Hematopoietic multipotent progenitor cell treated with erythropoietin and hydrocortisone succinate and interleukin-3 and kit ligand, for 15 days (in vitro differentiated cells): ENCODE data around the gene SHROOM4.

ENCODE experiments used
- DNase-seq: peaks from one replicate; pipeline ENCODE4 v3.0.0-alpha.2; 2015; ENCODE audit warnings: low spot score

Gene SHROOM4

GRCh38 chrX:50707955-50708699 is 105.9 kb downstream of the SHROOM4 start:
- no peak for DNase-seq

DNA sequence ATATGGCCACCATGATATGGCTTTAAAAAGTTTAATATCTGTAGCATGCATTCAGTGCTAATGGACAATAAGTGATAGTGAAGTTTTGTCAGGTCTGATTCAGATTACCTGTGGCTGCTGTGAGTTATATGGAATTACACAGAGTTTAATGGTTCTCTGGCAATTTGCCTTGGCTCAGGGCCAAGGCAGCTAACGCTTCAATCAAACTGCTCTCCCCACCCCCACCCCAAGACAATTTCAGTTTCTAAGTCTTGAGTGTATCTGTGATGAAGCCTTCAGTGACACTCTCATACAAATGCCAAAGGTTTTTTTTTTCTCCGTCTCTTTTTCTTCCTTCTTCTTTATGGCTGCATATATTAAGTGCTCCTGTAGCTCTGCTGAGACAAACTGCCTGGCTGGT is 106.6 kb downstream of the SHROOM4 start:
- DNase-seq, result no peak

DNA sequence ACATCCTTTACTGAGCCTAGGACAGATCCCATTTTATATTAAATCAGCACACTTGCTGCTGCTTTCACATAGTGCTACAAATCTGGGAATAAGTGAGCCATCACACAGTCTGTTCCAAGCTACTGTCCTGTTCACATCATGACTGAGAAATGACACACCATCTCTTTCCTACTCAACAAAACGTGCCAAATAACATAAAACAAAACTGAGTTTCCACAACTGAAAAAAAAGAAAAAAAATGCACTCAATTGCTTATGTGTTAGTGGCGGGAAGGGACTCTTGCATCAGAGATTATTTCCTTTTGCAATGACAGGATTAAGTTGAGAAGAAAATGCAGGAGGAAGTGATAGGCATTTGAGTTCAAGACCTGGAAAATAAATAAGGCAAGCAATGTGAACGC is 109.0 kb downstream of the SHROOM4 start:
- no peak for DNase-seq

- DNase-seq, result no peak
Observed at GRCh38 chrX:50704360-50704759, 109.6 kb downstream of the SHROOM4 start.

DNA sequence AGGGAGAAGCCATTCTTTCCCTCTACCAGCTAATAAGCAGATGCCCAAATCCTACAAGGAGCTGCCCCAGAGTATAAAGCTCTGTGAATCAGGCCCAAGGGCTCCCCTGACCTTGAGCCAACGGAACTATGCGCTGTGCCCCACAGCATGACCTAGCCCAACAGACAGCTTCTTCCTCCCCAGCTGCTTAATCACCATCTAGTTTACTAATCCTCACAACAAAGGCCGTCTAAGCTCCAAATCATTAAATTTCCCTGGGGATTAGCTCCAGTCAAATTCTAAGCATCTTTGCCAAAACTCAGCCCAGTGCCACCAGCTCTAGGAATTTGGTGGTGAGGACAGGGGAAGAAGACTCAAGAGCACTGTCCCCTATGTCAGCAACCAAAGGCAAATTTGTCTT is 113.1 kb downstream of the SHROOM4 start:
- DNase-seq, result no peak

- DNase-seq, result no peak
Observed at GRCh38 chrX:50698944-50699343, 115.0 kb downstream of the SHROOM4 start.

GRCh38 chrX:50697691-50698090 is 116.3 kb downstream of the SHROOM4 start:
- no peak for DNase-seq

- DNase-seq, result peak; percentile 25
Observed at GRCh38 chrX:50691820-50692219, 122.2 kb downstream of the SHROOM4 start.

GRCh38 chrX:50684871-50685270 is 129.1 kb downstream of the SHROOM4 start:
- DNase-seq, result no peak

- DNase-seq, result no peak
Observed at GRCh38 chrX:50680990-50681389, 133.0 kb downstream of the SHROOM4 start.

DNA sequence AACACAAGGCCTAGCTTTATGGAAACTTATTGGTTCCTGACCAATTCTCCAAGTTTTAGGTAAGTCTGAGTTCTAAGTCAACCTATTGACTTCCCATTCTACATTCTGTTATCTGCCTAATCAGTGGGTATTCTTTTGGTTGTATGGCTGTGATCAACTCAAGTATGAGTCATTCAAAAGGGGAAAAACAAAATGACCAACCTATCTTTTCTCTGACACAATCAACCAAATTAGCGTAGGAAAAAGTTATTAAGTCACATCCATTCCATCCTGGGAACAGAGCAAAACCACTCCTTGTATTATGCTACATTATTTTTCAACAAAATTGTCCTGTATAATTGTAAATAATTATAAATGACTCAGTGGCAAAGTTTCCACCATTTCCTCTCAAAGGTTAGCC is 136.2 kb downstream of the SHROOM4 start:
- no peak for DNase-seq

DNA sequence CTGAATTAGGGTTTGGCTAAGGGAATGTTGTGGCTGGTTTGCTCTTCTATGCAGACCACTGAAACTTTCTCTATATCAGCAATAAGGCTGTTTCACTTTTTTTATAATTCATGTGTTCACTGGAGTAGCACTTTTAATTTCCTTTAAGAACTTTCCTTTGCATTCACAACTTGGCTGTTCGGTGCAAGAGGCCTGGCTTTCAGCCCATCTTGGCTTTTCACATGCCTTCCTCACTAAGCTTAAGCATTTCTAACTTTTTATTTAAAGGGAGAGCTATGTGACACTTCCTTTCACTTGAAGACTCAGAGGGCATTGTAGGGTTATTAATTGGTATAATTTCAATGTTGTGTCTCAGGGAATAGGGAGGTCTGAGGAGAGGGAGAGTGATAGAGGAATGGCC is 142.3 kb downstream of the SHROOM4 start:
- DNase-seq, result no peak

DNA sequence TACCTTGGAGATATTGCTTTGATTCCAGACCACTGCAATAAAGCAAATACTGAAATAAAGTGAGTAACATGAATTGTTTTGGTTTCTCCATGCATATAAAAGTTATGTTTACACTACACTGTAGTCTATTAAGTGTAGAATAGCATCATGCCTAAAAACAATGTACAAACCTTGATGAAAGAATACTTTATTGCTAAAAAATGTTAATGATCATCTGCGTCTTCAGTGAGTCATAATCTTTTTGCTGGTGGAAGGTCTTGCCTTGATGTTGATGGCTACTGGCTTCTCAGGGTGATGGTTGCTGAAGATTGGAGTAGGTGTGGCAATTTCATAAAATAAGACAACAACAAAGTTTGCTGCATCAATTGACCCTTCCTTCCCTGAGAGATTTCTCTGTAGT is 145.1 kb downstream of the SHROOM4 start:
- DNase-seq, result no peak

- no peak for DNase-seq
Observed at GRCh38 chrX:50648156-50648555, 165.8 kb downstream of the SHROOM4 start.

GRCh38 chrX:50644496-50644895 is 169.5 kb downstream of the SHROOM4 start:
- DNase-seq, result no peak

DNA sequence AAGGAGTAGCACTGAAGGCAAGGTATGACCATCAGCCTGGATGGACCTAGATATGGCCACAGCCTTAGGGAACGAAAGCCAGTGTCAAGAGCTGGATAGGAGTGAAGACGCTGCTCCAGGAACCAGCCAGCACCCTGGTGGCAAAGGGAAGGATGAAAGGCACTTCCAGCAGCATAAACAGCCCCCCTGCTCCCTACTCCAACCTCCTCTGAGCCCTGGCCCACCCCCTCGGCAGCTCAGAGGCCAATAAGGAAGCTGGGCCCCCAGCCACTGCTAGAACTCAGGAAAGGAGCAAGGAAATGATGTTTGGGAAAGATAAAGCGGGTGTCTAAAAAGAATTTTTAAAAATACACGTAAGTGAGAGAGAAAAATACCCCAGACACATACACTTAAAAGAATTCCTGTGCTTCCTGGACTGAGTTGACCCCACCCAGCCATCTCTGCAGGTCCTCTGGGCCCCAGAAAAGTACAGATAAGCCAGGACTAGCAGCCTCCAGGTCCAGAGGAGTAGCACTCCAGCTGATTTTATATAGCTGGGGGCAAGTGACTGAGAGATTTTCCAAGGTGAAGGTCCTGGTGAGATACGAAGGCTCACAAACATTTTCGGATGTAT is 170.4 kb downstream of the SHROOM4 start:
- no peak for DNase-seq

DNA sequence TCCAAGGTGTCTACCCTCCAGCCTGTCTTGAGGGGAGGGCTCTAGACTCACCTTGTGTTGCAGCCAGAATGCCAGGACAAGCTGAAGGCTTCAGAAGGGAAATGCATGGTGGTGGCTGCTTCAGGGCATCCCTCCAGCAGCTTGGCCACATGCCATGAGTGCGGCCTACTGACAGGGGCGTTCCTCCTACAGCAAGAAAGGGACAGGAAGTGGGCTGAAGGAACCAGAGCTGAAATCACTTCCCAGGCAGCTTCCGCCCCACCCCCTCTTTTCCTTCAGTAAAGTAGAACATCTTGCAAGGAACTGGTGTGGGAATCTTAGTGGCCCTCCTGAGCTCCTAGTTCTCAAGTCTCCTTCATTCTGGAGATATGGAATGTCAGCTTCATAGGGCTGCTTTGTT is 175.9 kb downstream of the SHROOM4 start:
- DNase-seq, result no peak

DNA sequence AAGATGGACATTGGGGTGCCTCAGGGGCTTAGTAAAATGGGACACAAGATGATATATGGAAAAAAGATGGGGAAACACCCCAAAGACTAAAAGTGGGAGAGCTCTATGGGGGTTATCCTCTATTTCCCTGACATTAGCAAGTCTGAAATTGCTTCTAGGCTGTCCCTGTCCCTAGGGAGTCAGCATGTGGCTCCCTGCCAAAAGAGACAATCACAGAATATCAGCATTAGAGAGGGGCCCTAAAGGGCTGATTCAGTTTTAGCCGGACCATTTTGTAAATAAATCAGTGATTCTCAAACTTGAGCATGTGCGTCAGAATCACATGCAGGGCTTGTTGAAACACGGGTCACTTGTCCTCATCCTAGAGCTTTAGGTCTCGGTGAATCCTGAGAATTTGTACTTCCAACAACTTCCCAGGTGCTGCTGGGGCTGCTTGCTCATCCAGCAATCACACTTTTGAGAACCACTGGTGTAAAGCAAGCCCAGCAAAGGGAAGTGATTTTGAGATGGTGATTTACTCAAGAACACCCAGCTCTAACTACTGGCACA is 178.1 kb downstream of the SHROOM4 start:
- no peak for DNase-seq

- DNase-seq, result no peak
Observed at GRCh38 chrX:50635162-50635561, 178.8 kb downstream of the SHROOM4 start.

DNA sequence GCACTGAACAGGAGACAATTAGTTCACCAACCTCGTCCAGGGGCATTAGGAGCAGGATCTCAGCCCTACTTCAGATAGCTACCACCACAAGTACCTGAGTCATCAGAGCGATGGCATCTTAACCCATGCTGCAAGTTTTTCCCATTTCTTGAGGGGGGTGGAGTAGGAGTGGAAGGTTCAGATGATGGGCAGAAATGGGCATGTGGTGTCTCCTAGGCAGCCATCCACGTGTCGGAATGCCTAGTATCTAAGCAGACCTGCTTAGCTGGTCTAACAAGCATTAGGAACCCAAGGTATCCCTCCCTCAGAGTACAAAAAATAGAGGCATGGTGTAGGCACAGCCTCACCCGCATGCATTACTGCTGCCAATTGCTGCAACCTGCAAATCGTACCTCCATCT is 184.2 kb downstream of the SHROOM4 start:
- DNase-seq, result no peak

DNA sequence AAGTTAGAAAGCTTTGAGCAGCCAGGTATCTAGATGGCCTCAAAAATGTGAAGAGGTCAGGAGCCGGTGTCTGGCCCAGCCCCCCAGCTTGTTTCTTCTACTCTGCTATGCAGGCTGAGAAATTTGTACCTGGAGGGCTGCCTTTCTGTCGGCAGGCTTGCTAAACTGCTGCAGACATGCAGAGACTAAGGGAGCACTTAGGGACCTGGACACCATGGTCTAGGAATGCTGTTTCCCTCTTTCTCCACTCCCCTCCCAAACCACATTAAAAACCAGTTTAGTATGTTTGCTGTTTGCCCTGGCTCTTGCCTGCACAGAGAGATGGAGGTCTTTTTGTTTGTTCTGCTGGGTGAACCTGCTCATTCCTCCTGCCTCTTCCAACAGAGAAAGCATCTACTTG is 186.3 kb downstream of the SHROOM4 start:
- DNase-seq, result no peak

GRCh38 chrX:50626432-50626831 is 187.6 kb downstream of the SHROOM4 start:
- no peak for DNase-seq

GRCh38 chrX:50622751-50623150 is 191.2 kb downstream of the SHROOM4 start:
- no peak for DNase-seq
